ENCODE results near the gene GALNT10. TPM values are rescaled to one million over a fixed set of nuclear protein-coding genes. Genes with fewer than 3 reads are reported as not detected.

The GALNT10 gene
- total and polyA plus RNA-seq, 2 donors (not counting 1 experiment from before 2014, with no cell fraction given): 18.3 to 35.8 TPM

DNA sequence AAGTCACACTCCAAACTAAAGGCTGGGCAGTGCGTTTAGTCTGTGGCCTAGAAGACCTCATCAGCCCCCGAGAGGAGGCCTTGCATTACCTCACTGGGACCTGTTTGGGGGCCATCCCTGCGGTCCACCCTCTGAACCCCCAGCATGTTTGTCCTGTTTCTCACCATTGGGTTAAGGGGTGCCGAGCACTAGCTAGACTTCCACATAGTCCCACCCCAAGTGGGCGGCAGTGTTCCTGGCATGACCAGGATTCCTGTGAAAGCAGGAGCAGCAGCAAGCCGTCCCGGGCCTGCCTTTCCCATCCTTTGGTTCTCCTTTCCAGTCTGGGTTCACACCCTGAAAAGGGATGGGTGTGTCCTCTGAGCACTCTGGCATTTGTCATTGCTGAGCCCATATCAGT is 228.7 kb downstream of the GALNT10 start:
- H3K27me3 ChIP-seq (ENCODE audit: control insufficient read depth, insufficient read depth, low read length): no peaks in the 10 kb centered on the region
- peaks cover 2% of the 10 kb centered on the region for H3K36me3 ChIP-seq (ENCODE audit: control insufficient read depth, insufficient read depth, low read length)
- TF ChIP-seq, protein P1, sequence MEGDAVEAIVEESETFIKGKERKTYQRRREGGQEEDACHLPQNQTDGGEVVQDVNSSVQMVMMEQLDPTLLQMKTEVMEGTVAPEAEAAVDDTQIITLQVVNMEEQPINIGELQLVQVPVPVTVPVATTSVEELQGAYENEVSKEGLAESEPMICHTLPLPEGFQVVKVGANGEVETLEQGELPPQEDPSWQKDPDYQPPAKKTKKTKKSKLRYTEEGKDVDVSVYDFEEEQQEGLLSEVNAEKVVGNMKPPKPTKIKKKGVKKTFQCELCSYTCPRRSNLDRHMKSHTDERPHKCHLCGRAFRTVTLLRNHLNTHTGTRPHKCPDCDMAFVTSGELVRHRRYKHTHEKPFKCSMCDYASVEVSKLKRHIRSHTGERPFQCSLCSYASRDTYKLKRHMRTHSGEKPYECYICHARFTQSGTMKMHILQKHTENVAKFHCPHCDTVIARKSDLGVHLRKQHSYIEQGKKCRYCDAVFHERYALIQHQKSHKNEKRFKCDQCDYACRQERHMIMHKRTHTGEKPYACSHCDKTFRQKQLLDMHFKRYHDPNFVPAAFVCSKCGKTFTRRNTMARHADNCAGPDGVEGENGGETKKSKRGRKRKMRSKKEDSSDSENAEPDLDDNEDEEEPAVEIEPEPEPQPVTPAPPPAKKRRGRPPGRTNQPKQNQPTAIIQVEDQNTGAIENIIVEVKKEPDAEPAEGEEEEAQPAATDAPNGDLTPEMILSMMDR (conservative IDR thresholded peaks at IDR 0.05 in 1 of 2, IDR thresholded peaks at IDR 0.05 in 1 of 2; ENCODE audit: low read depth in 1 of 2, low read length in 2 of 2): no peak
- TF ChIP-seq EZH2 (IDR thresholded peaks at IDR 0.05; ENCODE audit: low read length, missing control alignments): no peak
- no peak overlapping the region for H3K4me2 ChIP-seq (ENCODE audit: extremely low read depth, insufficient read depth, low read length)
- H3K9me3 ChIP-seq (ENCODE audit: control insufficient read depth, insufficient read depth, low read depth, low read length): no peaks in the 10 kb centered on the region
- H2AFZ ChIP-seq (ENCODE audit: low read length): no peak overlapping the region
- DNase-seq (ENCODE audit: low read depth in 2 of 2): no peak
- no peak overlapping the region for H3K27ac ChIP-seq (ENCODE audit: insufficient read depth, low read length)
- H3K79me2 ChIP-seq (ENCODE audit: control insufficient read depth, insufficient read depth, low read length): no peaks in the 10 kb centered on the region
- no peak overlapping the region for H3K4me3 ChIP-seq (replicated peaks in 1 of 4; ENCODE audit: control extremely low read depth in 1 of 4, insufficient read depth in 1 of 4, low read depth in 3 of 4, low read length in 4 of 4)
- no peaks in the 10 kb centered on the region for H4K20me1 ChIP-seq (ENCODE audit: control insufficient read depth, extremely low read depth, insufficient read depth, low read length)
- no peak overlapping the region for H3K9ac ChIP-seq (ENCODE audit: insufficient read depth, low read length)
- H3K4me1 ChIP-seq (ENCODE audit: control insufficient read depth, extremely low read depth, insufficient read depth, low read length): no peaks in the 10 kb centered on the region

DNA sequence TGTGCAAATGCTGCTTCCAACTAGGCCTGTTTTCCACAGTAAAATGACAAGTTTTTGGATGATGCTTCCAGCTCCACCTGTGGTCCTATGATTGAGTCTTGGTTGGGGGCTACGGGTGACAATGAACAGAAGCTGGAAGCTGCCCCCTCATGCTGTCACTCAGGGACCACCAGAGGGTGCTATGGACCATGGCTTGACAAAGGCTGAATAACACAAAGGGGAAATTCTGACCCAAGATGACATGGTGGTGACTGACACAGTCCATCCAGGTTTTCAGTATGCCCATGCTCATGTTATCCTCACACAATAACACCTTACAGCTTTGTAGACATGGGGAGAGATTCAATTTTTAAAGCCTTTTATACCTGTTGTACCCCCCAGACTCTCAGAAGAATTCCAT is 231.3 kb downstream of the GALNT10 start:
- Histone ChIP-seq H3K79me2 (ENCODE audit: control insufficient read depth, insufficient read depth, low read length) (no peaks in the 10 kb centered on the region), H3K9me3 (ENCODE audit: control insufficient read depth, insufficient read depth, low read depth, low read length) (no peaks in the 10 kb centered on the region), H3K4me2 (ENCODE audit: extremely low read depth, insufficient read depth, low read length) (no peak overlapping the region), H3K27ac (ENCODE audit: insufficient read depth, low read length) (no peak overlapping the region), H4K20me1 (ENCODE audit: control insufficient read depth, extremely low read depth, insufficient read depth, low read length) (no peaks in the 10 kb centered on the region), H2AFZ (ENCODE audit: low read length) (no peak overlapping the region), H3K36me3 (ENCODE audit: control insufficient read depth, insufficient read depth, low read length) (no peaks in the 10 kb centered on the region), H3K4me3 (replicated peaks in 1 of 4; ENCODE audit: control extremely low read depth in 1 of 4, insufficient read depth in 1 of 4, low read depth in 3 of 4, low read length in 4 of 4) (no peak overlapping the region), H3K4me1 (ENCODE audit: control insufficient read depth, extremely low read depth, insufficient read depth, low read length) (no peaks in the 10 kb centered on the region), H3K27me3 (ENCODE audit: control insufficient read depth, insufficient read depth, low read length) (no peaks in the 10 kb centered on the region), H3K9ac (ENCODE audit: insufficient read depth, low read length) (no peak overlapping the region)
- TF ChIP-seq, protein P1 (conservative IDR thresholded peaks at IDR 0.05 in 1 of 2, IDR thresholded peaks at IDR 0.05 in 1 of 2; ENCODE audit: low read depth in 1 of 2, low read length in 2 of 2): peak; percentile 26 to 52
- no peak for TF ChIP-seq EZH2 (IDR thresholded peaks at IDR 0.05; ENCODE audit: low read length, missing control alignments)
- peak in 1 of 2 donors; percentile 16 for DNase-seq (ENCODE audit: low read depth in 2 of 2)

DNA sequence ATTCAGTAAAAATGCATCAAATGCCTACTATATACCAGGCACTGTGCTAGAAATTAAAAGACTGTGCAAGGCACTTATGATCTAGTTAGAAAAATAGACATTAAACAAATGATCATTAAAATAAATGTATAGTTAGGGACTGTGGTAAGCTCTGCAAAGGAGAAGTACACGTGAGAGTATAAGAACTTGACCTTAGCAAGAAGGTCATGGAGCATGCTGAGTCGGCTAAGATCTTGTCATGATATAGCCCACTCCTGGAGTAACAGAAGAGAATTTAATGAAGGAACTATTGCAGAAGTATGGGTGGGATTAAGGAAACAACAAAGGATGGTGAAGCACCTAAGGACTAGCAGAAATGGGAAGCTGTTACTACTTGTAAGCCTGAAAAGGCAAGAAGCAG is 231.8 kb downstream of the GALNT10 start:
- TF ChIP-seq, protein P1 (conservative IDR thresholded peaks at IDR 0.05 in 1 of 2, IDR thresholded peaks at IDR 0.05 in 1 of 2; ENCODE audit: low read depth in 1 of 2, low read length in 2 of 2): no peak
- TF ChIP-seq EZH2 (IDR thresholded peaks at IDR 0.05; ENCODE audit: low read length, missing control alignments): no peak
- Histone ChIP-seq H3K36me3 (ENCODE audit: control insufficient read depth, insufficient read depth, low read length) (no peaks in the 10 kb centered on the region), H3K79me2 (ENCODE audit: control insufficient read depth, insufficient read depth, low read length) (no peaks in the 10 kb centered on the region), H3K27me3 (ENCODE audit: control insufficient read depth, insufficient read depth, low read length) (no peaks in the 10 kb centered on the region), H2AFZ (ENCODE audit: low read length) (no peak overlapping the region), H3K9me3 (ENCODE audit: control insufficient read depth, insufficient read depth, low read depth, low read length) (no peaks in the 10 kb centered on the region), H4K20me1 (ENCODE audit: control insufficient read depth, extremely low read depth, insufficient read depth, low read length) (no peaks in the 10 kb centered on the region), H3K4me1 (ENCODE audit: control insufficient read depth, extremely low read depth, insufficient read depth, low read length) (no peaks in the 10 kb centered on the region), H3K4me3 (replicated peaks in 1 of 4; ENCODE audit: control extremely low read depth in 1 of 4, insufficient read depth in 1 of 4, low read depth in 3 of 4, low read length in 4 of 4) (no peak overlapping the region), H3K4me2 (ENCODE audit: extremely low read depth, insufficient read depth, low read length) (no peak overlapping the region), H3K27ac (ENCODE audit: insufficient read depth, low read length) (no peak overlapping the region), H3K9ac (ENCODE audit: insufficient read depth, low read length) (no peak overlapping the region)
- DNase-seq (ENCODE audit: low read depth in 2 of 2): no peak

Measured in fibroblast of lung (primary cell).